Stimulated activated CD8-positive, alpha-beta memory T cell treated with anti-CD3 and anti-CD28 coated beads, Interleukin-12 subunit alpha, Interleukin-12 subunit beta, amount 100 ng/mL, for 24 hours (primary cell): ENCODE results near the gene PLCH2.
"Not testable (repeated sequence)": the region's sequence is repeated elsewhere in the genome, so short reads cannot be mapped to it uniquely, and the experiment has no call there.

ENCODE experiments used
- DNase-seq: peaks from one replicate; pipeline ENCODE4 v3.0.0-alpha.2; 2020; ENCODE audit errors: extremely low read depth

PLCH2 gene

DNA sequence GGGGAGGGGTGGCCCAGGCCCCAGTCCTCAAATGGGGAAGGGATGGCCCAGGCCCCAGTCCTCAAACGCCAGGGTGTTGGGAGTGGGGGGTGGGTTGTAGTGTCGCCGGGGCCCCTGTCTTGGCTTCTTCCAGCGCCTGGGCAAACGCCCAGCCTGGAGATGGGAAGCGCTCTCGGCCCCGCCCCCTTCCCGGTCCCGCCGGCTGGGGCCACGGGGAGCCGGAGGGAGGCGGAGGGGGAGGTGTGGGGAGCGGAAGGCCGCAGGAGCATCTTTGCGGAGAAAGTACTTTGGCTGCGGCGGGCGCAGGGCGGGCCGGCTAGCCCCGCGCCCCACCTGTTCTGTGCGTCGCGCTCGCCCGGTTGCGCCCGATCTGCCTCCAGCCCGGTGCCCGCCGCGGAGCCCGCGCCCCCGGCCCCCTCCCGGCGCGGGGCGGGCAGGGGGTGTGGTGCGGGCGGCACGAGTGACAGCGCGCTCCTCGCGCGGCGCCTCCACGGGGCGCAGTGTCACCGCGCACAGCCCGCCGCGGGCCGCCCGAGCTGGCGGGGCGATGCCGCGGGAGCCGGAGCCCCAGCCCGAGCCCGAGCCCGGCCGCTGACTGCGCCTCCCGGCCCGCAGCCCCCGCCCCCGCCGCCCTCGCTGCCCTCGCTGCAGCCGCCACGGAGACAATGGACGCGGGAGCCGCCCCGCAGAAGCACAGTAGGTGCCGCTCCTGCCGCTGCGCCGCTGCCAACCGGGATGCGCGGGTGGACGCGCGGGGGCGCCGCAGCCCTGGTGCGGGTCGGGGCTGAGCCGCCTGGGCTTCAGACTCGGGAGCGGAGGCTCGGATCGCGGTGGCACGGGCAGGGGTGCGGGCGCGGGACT is 32.6 kb upstream of the PLCH2 start:
- DNase-seq: no peak

DNA sequence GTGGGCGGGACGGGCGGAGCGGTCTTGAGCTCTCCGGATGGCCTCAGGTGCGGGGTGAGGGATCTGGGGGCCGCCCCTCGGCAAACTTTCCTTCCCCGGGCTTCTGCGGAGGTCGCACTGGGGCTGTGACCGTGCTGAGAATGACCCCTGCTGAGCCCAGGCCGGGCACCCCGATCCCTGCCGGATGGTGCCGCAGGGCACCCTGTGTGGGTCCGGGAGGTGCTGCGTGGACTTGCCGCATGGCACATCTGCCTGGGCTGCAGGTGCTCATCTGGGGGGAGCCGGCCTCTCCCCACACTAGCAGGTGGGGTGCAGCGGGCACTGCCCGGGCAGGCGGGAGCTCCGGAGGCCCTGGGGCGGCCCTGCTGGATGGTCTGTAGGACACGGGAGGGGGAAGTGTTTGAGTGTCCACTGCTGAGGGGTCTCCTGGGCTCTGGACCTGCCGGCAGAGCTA is 31.9 kb upstream of the PLCH2 start:
- no peak for DNase-seq

DNA sequence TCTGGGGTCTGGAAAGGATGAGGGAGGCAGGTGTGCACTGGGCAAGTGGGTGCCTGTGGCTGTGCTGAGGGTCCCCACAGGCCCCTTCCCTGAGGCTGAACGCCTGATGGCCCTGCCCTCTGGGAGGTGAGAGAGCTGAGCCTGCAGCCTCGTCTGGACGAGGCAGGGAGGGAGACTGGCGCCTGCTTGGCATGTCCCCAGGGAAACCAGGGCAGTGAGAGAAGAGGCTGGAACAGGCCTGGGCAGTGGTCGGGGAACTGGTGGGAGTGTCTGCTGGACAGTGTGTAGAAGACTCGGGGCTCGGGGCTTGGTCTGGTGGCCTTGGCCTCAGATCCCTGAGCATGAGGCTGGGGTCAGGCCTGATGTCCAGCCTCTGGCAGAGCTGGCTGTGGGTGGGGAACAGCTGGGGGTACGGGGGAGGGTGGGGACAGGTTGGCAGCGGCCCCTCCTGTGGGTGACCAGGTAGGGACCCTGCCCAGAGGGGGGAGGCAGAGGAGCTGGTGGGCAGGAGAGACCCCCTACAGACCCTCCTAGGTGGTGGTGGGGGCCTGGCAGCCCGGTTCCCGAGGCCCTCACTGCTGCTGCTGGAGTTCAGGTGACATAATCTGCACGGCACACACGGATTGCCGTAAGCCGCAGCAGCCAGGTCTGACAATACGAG is 30.8 kb upstream of the PLCH2 start:
- DNase-seq: no peak

DNA sequence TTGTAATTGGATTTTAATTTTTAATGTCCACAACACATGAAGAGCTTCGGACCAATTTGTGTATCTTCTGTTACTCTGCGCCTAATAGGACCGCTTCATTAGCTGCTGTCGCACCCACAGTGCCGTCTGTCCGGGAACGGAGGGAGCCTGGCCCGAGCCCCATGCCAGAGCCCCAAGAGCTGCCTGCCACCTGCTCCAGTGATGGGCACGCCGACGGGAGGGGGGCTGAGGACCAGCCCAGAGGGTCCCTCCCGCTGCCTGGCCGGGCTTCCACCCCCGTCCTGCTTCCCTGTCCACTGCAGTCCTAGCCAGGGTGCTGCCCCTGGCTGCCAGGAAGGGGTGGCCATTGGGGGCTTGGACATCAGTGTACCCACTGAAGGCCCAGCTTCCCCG is 30.3 kb upstream of the PLCH2 start:
- DNase-seq: no peak

DNA sequence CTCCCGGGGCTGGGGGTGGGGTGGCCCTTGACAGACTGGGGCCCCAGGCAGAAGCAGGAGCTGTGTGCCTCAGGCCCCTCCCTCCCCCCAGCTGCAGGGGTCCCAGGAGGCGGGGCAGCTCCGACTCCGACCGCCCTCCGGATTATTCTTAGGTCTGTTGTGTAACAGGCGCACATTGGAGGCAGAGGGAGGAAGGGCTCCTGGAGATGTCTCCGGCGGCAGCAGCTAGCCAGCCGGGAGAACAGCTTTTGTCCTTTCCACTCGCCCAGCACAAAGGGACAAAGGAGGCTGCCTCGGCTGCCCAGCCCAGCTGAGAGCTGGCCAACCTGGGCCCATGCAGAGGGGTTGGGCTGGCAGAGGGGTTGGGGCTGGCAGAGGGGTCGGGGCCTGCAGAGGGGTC is 29.7 kb upstream of the PLCH2 start:
- no peak for DNase-seq

DNA sequence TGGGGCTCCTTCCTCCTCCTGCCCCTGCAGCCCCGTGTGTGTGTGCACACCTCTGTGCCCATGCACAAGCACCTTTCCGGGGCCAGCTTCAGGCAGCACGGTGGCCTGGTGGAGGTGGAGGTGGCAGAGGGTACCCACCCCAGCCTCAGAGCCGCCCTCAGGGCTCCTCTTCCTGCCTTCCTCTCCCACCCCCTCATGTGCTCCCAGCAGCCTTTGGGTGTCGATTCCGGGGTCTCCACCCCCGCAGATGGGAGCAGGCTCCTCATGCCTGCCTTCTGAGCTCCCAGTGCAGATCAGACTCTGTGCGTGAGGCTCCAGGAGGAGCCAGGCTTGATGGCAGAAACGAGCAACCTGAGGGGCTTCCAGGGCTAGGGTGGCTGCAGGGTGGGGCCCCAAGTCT is 29.2 kb upstream of the PLCH2 start:
- no peak for DNase-seq

DNA sequence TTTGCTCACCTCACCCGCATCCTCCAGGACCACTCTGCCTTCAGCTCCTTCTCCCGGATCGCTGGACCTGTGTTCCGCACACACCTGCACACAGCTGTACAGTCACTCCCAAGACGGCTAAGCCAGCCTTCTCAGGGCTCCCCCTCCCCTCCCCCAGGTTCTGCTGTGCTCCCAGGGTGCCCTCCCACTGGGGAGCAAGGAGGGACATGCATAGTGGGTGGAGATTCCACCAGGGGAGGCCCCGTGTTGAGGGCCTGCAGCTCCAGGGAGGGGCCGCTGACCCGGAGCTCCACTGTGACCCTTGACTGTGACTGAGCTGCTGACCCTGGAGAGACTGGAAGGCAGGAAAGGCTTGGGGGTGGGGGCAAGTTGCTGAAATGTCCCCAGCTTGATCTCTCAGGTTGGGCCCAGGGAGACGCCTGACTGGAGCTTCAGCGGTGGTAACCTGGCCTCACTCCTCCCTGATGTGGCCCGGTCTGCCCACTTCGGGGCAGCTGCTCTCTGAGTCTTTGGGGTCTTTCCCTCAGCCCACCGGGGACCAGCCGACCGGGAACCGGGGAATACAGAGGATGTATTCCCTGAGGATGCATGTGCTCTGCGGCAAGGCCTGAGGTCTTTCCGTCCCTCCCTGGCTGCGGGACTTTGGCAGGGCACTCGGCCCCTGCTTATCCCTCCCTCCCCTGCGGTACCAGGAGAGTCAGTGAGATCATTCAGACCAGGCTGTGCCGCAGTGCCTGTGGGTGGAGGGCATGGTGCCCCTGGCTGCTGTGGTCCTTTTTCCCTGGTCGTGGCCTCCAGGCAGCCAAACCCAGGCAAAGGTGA is 28.6 kb upstream of the PLCH2 start:
- no peak for DNase-seq

DNA sequence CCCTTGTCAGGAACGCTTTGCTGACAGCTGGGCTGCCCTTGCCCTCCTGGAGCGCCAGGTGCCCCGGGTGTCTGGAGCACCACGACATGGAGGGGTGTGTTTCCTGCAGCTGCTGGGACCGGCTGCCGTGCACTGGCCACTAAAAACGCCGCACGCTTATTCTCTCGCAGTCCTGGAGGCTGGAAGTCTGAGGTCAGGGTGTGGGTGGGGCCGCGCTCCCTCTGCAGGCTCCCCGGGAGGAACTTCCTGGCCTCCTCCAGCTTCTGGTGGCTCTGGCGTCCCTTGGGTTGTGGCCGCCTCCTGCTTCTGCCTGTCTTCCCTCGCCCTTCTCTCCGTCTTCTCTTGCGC is 28.0 kb upstream of the PLCH2 start:
- no peak for DNase-seq

DNA sequence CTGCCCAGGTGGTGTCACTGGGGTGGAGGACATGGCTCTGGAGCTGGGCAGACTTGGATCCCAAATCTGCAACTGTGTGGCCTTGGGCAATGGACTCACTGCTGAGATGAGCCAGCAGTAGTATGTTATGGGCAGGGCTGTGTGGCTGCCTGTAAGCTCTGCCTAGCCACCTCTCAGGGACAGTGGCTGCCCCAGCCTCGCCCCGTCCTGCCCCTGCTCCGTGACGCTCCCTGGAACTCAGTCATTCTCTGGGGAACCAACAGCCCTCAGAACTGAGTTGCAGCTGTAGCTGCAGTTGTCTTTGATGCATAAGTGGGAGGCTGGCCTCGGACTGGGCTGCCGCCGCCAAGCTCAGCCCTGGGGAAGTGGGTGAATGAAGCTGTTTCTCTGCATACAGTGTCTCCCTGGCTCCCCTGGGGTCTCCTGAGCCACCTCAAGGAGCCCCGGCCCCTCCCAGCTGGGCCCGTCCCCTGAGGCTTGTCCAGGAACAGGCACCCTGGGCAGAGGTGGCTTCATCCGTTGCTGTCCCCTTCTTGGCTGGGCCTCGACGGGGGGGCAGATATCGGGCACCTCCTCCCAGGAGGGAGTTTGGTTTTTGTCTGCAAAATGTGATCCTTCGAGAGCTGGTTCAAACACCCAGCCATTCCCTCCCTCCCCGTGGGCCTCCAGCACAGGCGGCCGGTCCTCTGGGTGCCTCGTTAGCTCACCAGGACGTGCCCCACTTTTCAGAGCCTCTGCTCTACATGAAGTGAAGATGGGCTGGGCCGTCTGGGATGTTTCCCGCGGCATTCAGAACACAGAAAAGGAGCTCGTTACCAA is 26.2 kb upstream of the PLCH2 start:
- no peak for DNase-seq

DNA sequence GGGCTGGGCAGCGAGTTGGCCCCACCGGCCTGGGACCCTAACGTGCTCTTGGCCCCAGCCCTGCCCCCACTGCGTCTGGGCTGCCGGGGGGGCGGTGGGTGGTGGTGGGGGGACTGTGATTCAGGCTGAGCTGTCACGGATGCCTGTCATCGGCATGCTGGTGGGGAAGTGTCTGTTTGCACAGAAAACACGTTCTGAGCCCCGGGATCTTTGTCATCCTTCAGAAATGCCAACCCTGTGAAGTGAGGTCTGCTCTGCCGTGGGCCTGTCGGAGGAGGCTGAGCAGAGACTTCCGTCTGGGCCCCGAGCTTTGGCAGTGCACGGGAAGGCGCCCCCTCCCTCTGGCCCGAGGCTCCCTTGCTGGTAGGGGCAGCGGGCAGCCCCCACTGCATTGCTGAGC is 24.3 kb upstream of the PLCH2 start:
- no peak for DNase-seq

DNA sequence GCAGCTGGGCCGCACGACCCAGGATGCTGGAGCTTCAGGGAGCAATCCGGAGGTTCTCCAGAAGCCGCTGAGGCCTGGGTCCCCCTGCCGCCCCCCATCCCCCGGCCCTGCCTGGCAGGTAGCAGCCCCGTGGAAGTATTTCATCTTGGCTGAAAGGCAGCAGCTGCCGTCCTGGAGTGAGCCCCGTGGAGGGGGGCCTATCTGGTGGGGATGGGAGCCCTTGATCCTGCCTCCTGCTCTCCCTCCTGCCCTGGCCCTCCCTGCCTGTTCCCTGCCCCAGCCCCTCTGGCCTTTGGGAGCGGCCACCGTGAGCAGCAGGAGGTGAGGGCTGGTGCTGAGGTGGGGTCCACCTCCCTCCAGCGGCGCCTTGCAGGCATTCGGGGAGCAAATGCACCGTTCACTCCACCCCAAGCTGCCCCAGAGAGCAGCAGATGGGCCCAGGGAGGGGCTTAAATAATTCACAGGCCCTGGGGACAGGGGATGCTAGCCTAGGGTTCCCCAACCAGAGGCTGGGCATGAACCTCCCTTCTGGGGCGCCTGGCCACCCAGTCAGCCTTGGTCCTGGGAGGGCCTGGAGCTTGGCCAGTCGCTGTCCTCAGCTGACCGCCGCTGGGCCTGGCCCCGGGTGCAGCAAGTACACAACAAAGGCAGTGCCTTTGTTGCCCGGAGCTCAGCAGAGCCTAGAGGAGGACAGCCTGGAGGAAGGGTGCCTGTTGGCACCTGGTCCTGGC is 23.7 kb upstream of the PLCH2 start:
- no peak for DNase-seq

DNA sequence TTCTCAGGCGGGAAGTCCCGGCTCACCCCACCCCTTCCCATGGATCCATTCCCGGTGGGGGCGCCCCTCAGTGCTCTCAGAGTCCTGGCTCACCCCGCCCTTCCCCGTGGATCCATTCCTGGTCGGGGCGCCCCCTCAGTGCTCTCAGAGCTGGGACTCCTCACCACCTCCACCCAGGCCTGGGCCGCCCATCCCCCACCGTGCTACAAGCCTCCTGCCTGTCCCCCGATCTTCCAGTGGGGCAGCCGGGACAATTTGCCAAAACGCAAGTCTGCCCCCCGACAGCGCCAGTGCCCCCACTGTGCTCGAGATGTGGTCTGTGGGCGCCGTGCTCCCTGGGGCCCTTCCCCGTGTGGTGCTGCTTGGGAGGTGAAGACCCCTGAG is 23.2 kb upstream of the PLCH2 start:
- DNase-seq: no peak

DNA sequence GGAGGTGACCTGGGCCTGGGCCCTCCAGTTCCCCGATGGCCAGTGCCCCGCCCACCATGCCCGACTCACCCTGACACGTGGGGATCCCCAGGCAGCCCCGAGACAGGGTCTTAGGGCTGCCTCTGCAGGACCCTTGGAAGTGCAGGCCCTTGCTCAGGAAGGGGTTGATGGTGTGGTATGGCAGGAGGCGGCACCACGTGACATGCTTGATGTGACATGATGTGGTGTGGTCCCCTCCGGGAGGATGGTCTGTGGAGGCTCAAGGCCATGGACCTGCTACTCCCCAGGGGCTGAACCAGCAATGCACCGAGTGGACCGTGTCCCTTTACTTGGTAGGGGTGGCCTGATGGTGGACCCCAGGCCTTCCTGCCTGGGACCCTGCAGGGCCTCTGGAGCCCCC is 21.9 kb upstream of the PLCH2 start:
- no peak for DNase-seq

DNA sequence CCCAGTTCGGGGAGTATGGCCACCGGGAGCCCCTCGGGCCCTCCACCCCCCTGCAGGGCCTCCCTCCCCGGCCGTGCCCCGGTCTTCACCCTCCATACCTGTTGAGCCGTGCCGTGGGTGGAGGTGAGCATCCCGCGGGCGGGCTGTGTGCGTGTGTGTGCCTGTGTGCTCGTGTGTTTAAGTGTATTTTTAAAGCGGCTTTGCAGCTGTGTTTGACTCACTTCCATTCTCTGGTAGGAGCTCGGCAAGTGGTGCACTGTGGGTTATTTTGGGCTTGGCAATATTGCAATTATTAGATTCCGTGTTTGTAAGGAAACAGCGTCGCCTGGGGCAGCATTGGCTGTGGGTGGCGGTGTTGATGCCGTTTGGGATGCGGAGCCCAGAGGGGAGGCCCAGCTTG is 20.3 kb upstream of the PLCH2 start:
- no peak for DNase-seq

DNA sequence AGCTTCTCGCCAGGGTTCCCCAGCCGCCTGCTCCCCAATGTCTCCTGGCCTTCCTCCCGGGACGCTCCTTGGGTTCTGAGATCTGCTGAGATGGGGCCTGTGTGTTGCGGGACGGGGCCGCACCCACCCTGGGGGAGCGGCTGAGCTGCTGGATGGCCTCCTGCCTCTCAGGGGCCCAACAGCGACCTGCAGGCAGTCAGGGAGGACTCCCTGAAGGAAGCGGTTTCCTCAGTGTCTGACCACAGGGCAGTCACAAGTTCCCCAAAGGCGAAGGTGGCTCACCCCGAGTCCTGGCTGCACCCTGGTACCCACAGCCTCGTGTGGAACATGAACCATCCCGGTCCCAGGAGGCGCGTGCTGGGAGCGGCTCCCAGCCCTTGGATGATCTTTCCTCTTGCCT is 18.6 kb upstream of the PLCH2 start:
- DNase-seq: no peak

DNA sequence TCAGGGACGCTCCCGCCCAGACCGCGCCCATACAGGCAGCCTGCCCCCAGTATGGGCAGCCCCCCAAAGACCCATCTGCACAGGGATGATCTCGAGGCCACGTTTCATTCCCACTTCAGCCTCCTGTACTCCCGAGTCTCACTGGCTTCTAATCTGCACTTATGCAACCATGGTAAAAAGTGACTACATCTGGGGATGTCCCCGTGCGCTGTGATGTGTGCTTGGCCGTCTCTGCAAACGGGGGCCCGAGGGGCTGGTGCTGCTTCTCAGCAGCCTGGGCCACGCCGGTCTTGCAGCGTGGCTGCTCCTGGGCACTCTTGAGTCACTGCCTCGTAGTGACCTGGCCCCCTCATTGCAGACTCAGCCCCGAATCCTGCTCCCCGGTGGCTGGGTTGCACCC is 17.4 kb upstream of the PLCH2 start:
- no peak for DNase-seq

DNA sequence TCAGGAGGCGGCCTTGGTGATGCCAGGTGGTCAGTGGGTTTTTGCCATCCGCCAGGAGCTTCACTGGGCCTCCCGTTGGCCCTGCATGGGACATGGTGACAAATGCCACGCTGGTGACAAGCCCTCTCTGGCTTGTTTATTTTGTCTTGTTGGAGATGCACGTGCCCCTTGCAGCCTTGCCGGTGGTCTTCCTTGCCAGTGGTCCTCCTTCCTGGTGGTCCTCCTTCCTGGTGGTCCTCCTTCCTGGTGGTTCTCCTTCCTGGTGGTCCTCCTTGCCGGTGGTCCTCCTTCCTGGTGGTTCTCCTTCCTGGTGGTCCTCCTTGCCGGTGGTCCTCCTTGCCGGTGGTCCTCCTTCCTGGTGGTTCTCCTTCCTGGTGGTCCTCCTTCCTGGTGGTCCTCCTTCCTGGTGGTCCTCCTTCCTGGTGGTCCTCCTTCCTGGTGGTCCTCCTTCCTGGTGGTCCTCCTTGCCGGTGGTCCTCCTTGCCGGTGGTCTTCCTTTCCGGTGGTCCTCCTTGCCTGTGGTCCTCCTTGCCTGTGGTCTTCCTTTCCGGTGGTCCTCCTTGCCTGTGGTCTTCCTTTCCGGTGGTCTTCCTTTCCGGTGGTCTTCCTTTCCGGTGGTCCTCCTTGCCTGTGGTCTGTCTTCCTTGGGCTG is 16.9 kb upstream of the PLCH2 start:
- DNase-seq: not testable (repeated sequence)

DNA sequence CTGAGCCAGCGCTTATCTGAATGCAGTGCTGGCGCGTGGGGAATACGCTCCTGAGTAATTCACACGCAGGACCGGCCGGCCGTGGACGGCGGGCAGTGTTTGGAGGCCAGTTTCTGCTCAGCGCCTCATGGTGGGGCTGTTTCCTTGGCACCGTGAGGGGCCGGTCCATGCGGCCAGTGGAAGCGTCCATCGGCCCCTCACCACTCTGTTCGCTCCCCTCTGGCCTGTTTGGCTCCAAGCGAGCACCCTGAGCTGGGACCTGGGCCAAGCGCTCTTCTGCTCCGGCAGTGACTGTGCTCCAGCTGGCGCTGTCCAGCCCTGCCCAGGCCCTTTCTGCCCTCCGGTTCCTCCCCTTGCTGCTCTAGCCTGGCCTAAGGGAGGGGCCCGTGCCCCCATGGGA is 16.3 kb upstream of the PLCH2 start:
- DNase-seq: no peak

DNA sequence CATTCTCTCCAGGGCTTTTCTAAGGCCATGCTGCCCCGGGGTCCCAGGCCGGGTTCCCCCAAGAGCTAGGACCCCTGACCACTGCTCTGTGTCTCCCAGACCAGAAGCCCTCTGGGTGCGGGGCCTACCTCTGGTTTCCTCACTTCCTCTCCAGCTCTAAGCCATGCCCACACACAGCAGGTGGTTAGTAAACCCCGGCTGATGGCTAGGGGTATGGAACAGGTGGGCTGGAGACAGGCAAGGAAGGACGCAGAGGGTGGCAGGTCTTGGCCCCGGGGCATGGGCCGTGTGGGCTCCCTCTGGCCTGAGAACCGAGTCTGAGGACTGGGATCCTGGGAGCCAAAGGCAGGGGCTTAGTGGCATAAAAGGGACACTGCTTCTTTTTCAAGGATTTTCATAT is 15.9 kb upstream of the PLCH2 start:
- DNase-seq: no peak

DNA sequence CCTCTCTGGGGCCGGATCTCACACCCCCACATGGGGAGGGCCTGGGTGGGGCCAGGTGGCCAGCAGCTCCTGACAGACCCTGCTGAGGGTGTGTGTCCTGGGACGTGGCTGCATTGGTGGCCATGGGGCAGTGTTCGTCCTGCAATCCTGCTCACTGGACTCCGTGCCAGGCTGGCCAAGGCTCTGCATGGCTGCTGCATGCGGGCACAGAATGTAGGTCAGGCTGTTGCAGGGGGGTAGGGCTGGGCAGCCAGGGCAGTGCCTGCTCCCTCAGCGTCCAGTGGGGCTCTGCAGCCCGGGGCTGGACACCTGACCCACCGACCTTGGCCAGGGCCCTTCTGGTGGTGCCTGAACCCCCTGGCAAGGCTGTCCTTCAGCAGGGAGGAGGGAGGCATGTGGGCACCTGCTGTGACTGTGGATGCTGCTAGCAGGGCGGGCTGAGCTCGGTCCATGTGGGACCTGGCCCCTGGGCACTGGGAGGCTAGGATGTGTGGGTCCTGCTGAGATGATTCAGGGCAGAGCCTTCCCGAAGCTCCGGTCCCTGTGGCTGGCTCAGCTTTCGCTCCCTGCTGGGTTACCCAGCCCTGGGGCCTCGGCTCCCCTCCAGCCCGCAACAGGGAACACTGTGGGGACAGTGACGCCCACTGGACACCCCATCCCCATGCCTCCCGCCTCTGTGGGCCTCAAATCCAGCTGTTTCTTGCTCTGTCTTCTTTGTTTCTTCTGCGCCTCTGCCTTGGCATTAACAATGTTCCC is 14.9 kb upstream of the PLCH2 start:
- no peak for DNase-seq
